Measurements from ENCODE around the gene RDH13.
A peak's percentile ranks its signal among the peaks of the same experiment; 100 is the strongest.

Gene RDH13

DNA sequence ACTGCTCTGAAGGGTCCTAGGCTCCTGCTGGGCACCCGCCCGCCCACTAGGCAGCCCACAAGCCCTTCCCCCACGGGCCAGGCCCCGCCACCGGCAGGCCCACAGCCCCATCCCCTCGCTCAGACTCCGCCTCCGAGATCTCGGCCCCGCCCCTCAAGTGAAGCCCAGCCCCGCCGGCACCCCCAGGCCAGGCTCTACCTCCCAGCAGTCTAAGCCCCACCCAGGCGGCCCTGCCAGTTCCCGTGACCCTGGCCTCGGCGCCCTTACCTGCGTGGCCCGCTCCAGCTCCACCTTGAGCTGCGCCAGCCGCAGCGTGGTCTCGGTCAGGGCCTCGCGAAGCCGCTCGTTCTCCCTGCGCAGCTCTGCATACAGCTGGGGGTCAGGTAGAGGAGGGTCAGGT lies 29.0 kb upstream of the RDH13 start:
- no peak for DNase-seq

DNA sequence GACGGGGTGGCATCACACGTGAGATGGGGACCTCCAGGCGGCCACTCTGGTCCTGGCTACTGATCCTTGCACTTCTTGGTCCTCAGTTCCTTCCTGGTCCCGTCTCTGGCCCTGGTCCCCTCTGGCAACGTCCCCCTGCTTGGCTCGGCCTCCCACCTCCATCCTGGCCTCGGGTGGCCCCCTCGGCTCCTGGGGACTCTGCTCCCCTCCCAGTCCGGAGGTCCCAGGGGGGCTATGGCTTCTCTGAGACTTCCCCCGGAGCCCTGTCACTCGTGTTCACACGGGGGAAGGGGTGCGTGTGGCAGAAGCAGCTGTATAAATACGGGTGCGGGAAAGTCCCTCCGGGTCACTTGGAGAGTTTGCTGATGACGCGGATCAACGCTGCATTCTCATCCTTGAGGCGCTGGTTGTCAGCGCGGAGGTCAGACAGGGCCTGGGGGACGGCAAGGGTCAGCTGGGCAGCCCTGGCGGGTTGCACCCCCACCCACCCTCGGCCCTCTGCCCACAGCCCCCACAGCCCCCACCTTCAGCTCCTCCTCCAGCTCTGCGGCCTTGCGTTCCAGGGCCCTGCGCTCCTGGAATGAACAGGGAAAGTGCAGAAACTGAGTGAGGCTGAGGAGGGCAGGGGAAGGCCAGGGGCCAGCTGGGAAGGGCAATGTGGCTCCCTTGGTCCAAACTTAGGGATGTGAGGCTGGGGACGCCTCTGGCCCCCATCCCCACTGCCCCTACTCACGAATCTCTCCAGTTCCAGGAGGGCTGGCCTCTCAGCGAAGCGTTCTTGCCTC lies 28.4 kb upstream of the RDH13 start:
- no peak for DNase-seq

GRCh38 chr19:55090564-55090963 lies 27.6 kb upstream of the RDH13 start:
- no peak for DNase-seq

DNA sequence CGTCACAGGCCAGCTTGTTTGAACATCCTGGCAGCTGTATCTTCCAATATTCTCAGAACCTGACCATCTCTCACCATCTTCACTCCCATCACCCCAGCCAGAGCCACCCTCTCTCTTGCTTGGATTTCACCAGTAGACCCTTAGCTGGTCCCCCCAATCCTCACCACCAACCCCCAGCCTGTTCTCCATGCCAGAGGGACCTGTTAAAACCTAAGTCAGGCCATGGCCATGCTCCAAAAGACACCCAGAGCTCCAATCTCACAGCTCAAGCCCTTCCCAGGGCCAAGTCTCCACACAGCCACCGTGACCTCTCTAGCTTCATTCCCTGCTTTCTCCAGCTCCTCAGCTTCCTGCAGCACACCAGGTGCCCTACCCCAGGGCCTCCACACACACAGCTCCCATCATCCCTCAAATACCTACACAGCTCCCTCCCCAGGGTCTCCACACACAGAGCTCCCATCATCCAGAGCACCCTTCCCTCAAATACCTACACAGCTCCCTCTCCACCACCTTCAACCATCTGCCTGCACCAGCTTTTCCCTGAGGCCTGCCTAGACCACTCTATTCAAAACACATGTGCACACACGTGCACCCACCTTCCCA lies 26.5 kb upstream of the RDH13 start:
- no peak for DNase-seq

- peak; percentile 94 for DNase-seq
These were observed 25.8 kb upstream of the RDH13 start for GRCh38 chr19:55088543-55089341.

DNA sequence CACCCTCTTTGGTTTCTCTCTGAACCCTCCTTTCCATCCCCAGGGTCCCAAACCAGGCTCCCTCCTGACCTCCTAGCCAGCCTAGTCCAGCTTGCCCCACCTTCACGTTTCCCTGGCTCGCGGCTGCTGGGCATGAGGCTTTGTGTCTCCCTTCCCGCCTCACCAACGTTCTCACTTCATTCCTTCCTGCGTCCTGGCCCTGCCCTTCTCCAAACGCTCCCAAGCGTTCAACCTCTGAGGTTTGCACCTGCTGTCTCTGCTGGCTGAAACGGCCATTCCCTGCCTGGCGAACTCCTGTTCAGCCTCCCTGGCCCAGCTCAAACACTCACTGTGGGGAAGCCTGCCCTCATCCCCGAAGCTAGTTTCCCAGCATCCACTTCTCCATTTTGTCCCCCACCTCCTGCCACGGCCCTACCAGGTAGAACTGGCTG lies 25.1 kb upstream of the RDH13 start:
- no peak for DNase-seq

- no peak for DNase-seq
These were observed 24.6 kb upstream of the RDH13 start for GRCh38 chr19:55087542-55087901.

DNA sequence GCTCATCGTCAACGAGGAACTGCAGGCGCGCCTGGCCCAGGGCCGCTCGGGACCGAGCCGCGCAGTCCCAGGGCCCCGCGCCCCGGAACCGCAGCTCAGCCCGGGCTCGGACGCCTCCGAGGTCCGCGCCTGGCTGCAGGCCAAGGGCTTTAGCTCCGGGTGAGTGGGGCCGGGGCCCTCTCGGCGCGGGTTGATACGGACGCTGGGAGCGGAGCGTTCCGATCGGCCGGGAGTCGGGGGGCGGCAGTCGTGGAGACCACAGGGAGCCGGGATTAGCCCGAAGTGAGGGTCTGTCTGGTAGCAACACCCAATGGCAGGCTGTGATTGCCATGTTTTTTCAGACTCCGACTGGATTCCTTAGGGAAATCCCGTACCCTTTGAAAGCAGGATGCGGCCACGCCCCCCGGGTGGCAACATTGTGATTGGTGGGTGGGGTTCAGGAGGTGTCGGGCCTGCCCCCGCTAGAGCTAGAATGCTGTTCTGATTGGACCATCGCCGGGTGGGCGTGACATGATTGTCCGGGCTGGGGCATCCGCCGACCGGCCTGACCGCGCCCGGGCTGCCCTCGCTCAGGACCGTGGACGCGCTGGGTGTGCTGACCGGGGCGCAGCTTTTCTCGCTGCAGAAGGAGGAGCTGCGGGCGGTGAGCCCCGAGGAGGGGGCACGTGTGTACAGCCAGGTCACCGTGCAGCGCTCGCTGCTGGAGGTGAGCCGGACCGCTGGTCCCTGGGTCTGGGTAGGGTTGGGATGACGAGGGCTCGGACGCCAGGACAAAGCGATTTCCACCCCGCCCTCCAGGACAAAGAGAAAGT lies 24.0 kb upstream of the RDH13 start:
- peak; percentile 97 for DNase-seq

- DNase-seq: peak; percentile 45
These were observed 23.2 kb upstream of the RDH13 start for GRCh38 chr19:55085923-55086715.

DNA sequence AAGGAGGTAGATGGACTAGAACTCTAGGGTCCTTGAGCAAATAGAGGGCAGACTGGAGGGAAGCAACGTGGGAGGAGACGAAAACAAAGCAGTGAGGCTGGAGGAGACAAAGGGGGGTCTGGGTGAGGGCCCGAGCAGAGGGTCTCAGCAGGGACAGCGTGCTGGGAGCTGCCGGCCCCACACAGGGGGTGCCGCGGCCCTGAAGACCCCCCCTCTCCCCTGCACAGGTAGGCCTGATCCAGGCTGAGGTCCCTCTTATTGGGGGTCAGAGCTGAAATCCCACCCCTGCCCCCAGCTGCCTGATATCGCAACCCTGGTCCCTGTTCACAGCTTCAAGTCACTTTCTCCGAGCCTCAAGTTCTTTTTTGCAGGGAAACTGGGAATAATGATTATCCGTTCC lies 21.5 kb upstream of the RDH13 start:
- no peak for DNase-seq

DNA sequence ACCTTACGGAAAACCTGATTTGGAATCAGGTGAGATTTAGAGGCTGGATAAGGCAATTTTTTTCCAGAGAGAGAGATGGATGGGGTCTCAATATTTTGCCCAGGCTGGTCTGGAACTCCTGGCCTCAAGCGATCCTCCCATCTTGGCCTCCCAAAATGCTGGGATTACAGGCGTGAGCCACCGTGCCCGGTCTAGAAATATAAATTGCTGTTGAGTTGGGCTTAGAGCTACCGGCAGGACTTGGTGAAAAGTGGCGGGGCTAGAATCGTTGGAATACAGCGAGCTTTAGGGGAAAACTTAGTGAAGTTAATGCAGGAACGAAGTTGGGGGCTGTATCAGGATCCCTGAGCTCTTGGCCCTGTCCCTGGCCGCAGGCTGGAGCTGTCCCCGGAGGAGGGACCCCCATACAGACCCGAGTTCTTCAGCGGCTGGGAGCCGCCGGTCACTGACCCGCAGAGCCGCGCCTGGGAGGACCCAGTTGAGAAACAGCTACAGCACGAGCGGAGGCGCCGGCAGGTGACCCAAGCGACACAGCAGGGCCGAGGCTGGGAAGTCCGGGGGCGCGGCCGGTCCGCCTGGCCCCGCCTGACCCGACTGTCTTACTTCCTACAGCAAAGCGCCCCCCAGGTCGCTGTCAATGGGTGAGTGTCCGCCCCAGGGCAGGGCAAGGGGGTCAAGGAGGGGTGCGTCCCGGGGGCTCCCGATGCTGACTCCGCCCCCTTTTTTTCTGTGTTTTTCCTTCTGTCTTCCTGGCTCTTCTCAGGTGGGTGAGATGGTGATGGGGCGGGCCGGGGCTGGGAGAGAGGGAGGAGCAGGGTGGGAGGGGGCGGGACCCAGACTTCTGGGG lies 20.3 kb upstream of the RDH13 start:
- no peak for DNase-seq

GRCh38 chr19:55082020-55082851 lies 19.3 kb upstream of the RDH13 start:
- DNase-seq: peak; percentile 86

DNA sequence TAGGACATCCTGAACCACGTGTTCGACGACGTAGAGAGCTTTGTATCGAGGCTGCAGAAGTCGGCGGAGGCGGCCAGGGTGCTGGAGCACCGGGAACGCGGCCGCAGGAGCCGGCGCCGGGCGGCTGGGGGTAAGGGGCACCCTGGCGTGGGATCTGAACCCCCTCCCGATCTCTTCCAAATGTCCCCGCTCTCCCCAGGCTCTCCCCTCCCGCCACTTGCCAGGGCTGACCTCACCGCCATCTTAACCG lies 18.7 kb upstream of the RDH13 start:
- no peak for DNase-seq

GRCh38 chr19:55080968-55081769 lies 18.2 kb upstream of the RDH13 start:
- DNase-seq: peak; percentile 87

- DNase-seq: peak; percentile 80
These were observed 17.4 kb upstream of the RDH13 start for GRCh38 chr19:55080121-55080967.

DNA sequence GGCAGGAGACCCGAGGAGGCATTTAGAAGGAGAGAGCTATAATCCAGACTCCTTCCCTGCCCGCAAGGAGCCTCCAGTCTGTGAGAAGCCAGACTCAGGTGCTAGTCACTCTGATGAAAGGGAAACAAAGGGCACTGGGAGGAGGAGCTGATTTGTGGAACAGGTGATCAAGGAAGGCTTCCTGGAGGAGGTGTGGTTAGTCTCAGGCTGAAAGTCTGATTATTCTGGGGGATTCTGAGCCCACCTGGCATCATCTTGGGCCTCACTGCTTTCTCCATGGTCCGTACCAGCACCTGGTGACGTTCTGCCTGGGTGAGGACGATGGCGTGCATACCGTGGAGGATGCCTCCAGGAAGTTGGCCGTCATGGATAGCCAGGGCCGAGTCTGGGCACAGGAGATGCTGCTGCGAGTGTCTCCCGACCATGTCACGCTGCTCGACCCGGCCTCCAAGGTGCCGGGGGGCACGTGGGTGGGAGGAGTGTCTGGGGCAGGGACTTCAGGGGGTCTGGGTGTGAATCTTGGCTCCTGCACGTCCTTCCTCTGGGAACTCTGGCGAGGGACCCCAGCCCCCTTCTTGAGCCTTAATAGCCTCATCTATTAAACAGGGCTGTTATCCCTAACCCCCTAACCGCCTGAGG lies 16.6 kb upstream of the RDH13 start:
- no peak for DNase-seq

GRCh38 chr19:55078996-55079395 lies 16.0 kb upstream of the RDH13 start:
- no peak for DNase-seq

- DNase-seq: no peak
These were observed 14.2 kb upstream of the RDH13 start for GRCh38 chr19:55077106-55077505.

All from eye (tissue), 1 donor.